Fibroblast of skin of left biceps (primary cell): ENCODE results near the gene SETD5.

ENCODE experiments used
- DNase-seq, 2 experiments: peaks; one replicate each; pipeline ENCODE4 v3.0.0-alpha.2; 2013; ENCODE audit warnings: low read depth in 2 of 2

The SETD5 gene

GRCh38 chr3:9512456-9513045 lies 115.1 kb downstream of the SETD5 start:
- DNase-seq, result no peak

- no peak for DNase-seq
Observed at GRCh38 chr3:9514306-9514705, 116.9 kb downstream of the SETD5 start.

GRCh38 chr3:9514956-9515355 lies 117.5 kb downstream of the SETD5 start:
- no peak for DNase-seq

GRCh38 chr3:9525078-9525477 lies 127.7 kb downstream of the SETD5 start:
- DNase-seq, result no peak
